GM18858 (cell line): ENCODE data around the gene ZSCAN1.
"Not testable (repeated sequence)": the region's sequence is repeated elsewhere in the genome, so short reads cannot be mapped to it uniquely, and the experiment has no call there.

Experiments used
- ATAC-seq: cut with Tn5 transposase; IDR thresholded peaks from one replicate; pipeline ENCODE4 v1.9.1; 2021; ENCODE audit not compliant: unreplicated experiment

The ZSCAN1 gene, protein sequence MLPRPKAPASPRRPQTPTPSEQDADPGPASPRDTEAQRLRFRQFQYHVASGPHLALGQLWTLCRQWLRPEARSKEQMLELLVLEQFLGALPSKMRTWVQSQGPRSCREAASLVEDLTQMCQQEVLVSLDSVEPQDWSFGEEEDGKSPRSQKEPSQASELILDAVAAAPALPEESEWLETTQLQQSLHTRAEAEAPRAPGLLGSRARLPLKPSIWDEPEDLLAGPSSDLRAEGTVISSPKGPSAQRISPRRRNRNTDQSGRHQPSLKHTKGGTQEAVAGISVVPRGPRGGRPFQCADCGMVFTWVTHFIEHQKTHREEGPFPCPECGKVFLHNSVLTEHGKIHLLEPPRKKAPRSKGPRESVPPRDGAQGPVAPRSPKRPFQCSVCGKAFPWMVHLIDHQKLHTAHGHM

DNA sequence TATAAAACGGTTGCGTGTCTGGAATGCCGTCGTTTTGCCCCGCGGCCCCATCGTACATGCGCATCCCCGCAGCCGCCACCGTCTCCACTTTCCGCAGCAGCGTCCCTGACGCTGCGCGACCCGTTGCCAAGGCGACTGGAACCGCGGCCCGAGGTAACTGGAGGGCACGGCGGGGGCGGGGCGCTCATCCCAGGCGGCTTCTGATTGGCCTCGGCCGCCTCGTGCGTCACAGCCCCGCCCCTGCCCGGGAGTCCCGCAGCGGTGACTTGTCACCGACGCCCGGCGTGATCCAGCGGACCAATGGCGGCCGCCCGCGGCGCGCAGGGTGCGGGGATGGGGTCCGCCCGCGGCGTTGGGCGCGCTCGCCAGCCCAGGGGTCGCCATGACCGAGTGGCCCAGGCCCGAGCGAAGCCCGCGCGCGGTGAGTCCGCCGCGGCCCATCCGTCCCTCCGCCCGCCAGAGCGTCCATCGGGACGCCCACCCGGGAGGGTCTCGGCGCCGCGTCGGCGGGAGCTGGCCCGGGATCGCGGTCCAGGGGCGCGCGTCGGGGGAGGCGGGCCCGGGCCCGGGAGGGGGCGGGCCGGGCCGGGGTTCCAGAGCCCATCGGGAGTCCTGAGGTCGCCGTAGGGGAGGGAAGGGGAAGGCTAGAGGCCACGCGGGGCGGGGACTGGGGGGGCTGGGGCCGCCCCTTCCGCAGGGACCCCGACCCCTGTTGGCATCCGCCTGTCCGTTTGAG lies at the start of gene ZSCAN1:
Gene ZSCAN1, plus strand, starts transcription at position 285 of the 736 bp plus-strand sequence. CDS start 3,812 bp downstream, outside the sequence.
- no peak for ATAC-seq

DNA sequence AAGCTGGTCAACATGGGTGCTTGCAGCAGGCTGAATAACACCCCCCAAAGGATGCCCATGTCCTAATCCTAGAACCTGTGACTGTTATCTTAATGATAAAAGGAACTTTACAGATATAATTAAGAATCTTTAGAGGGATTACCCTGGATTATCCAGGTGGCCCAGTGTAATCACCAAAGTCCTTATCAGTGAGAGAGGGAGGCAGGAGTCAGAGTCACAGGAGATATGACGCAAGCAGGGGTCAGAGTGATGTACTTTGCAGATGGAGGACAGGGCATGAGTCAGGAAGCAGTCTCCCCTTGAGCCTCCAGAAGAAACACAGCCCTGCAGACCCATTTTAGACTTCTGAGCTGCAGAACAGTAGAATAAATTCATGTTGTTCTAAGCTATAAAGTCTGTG lies 41.0 kb upstream of the ZSCAN1 start:
- ATAC-seq: no peak

DNA sequence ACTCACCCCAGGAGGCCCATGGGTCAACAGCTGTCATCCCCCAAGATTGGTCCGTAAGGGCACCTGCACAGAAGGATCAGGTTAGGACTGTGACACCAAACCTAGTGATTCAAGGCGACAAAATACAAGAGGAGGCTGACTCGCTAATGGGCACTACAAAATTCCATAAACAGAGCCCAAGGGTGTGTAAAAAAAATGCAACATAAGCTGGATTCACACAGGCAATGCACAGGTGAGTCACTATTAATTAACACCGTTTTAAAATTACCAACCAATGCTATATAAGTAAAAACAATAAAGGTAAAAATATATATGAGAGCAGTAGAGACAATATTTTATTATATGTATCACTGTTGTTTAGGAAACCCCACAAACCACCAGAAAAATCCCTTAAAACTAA lies 33.1 kb upstream of the ZSCAN1 start:
- ATAC-seq: no peak

DNA sequence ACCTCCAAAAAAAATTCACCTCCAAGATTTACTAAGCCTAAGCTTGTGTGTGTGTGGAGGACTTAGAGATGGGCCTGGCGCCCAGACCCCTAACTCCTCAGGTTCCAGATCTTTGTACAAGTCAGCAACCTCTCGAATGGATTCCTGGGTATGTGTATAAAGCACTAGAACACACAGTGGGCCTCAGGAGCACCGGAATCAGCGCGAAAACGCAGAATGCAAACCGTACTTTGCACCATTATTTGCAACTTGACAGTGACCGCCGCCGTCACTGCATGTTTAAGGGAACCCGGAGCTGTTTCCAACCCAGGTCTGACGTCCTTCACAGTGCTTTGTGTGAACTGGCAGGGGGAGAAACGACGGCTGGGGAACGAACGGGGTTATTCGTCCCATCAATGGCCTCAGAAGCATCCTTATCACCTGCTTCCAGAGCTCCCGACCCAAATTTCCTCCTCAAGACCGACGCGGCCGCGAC lies 31.9 kb upstream of the ZSCAN1 start:
- no peak for ATAC-seq

DNA sequence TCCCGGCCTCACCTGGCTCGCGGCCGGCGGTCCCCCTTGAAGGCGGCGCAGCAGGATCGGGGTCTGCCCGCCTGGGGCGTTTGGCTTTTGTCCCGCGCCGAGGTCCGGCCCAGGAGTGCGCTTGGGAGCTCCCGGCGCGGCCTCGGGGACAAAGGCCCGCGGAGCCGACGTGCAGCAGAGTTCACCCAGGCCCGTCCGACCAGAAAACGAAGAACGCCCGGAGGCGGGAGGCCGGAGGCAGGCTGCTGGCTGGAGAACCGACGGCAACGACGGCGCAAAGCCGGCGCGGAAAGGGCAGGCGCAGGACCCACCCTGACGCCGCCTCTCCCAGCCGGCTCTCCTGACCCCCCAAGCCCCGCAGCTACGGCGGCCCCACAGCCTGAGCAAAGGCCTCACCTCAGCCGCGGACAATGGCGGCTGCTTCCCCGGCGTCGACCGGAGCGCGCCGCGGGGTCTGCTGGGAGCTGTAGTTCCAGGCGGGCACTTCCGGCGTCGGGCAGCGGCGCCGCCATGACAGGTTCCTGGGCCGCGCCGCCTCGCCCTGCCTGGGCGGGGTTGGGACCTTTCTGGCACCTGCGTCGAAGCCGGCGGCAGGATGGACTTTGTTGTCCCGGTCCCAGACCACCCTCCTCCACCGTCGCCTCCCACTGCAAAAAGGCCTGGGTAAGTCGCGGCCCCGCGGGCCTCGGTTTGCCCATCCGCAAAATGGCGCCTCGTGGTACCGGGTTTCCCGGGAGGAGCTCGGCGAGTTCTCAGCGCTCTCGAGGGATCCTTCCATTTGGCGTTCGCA lies 31.2 kb upstream of the ZSCAN1 start, which contains the start of gene ZNF606:
Gene ZNF606, minus strand, starts transcription at position 437 of the 790 bp plus-strand sequence. CDS start 1,501 bp downstream, outside the sequence.
- ATAC-seq: peak; percentile 81

DNA sequence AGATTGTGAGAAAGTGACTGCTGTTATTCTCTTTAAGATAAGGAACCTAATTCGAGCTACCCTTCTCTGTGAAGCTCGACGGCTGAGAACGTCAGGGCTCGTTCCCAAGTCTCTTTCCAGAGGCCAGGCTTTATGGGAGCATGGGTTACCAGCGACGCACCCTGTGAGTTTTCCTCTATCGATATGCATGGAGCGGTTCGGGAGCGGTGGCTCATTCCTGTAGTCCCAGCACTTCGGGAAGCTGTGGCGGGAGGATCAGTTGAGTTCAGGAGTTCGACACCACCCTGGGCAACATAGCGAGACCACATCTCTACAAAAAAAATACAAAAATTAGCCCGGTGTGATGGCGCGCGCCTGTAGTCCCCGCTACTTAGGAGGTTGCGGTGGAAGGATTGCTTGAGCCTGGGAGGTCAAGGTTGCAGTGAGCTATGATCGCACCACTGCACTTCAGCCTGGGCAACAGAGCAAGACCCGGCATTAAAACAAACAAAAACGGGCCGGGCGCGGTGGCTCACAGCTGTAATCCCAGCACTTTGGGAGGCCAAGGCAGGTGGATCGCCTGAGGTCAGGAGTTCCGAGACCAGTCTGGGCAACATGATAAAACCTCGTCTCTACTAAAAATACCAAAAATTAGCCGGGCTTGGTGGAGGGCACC lies 30.5 kb upstream of the ZSCAN1 start:
- ATAC-seq: no peak

DNA sequence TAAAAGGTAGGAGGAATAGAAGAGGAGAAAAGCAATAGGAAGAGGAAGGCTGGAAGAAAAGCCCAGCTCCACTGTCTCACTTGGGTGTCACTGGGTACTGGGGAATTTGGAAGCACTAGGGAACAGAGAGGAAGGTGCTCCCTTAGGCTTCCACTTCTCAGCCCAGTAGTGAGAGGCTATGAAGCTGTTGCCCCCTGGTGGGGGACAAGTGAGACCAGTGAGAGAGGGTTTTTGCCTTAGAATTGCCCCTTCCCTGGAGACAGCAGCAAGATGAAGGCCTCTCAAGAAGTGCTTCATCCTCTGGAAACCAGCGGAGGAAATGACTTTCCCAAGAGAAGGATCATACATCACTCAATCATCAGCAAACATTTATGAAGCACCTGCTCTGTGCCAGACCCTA lies 26.5 kb upstream of the ZSCAN1 start:
- no peak for ATAC-seq

DNA sequence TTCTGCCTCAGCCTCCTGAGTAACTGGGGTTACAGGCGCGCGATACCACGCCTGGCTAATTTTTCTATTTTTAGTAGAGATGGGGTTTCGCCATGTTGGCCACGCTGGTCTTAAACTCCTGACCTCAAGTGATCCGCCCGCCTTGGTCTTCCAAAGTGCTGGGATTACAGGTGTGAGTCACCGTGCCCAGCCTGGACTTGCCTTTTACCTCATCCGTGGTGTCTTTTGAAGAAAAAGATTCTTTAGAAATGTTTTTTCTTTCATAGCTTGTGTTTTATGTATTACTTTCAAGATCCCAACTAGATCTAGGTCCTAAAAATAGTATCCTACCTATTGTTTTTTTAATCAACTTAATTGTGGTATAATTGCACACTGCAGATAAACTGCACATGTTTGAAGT lies 24.9 kb upstream of the ZSCAN1 start:
- not testable (repeated sequence) for ATAC-seq

DNA sequence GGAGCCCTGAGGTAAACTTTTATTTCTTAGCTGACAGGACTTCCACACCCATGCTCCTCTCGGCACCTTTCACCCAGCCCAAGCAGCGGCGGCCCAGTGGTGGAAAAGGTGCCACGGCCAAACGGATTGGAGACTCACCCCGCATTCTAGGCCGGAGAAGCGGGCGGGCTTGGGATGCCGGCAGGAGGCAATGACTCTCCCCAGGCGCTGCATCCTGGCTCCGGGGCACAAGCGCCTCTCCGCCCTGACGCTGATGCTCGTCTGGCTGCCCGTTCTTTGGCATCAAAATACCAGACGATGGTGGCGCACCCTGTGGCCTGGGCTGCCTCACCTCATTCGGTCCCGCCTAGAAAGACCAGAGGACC lies 24.5 kb upstream of the ZSCAN1 start:
- ATAC-seq: no peak

DNA sequence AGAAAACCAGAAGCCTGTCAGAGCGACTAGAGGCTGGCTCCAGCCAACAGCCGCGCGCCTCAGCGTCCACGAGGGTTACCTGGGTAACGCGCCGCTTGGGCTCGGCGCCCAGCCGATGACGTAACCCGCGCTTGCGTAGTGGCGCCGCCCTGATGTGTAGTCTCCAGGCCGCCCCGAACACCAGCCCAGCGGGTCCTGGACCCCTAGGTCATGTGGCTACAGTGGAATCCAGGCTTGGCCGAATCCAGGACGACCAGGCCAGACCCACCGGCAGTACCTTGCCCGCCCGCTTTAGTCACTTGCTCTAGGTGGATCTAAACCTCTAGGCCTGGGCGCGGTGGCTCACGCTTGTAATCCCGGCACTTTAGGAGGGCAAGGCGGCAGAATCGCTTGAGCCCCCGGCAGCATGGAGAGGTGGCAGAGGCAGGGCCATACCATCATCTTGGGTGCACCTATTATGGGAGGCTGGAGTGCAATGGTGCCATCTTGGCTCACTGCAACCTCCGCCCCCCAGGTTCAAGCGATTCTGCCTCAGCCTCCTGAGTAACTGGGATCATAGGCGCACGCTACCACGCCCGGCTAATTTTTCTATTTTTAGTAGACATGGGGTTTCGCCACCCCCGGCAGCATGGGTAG lies 24.0 kb upstream of the ZSCAN1 start:
- peak; percentile 81 for ATAC-seq

DNA sequence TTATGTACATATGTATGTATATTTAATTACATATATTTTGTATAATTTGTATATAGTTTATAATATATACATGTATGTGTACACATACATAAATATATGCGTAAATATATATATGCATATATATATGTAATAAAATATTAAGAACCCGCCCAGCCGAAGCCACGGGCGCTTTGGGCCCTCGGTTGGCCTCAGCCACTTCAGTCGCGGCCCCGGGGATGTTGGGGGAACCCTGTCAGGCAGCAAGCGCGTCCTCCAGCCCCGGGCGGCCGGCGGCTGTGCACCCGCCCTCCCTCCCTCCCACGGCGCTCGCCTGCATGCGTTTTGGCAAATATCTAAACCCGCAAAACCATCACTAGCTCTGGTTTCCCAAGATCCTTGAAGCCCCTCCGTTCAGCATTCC lies 23.3 kb upstream of the ZSCAN1 start:
- no peak for ATAC-seq

DNA sequence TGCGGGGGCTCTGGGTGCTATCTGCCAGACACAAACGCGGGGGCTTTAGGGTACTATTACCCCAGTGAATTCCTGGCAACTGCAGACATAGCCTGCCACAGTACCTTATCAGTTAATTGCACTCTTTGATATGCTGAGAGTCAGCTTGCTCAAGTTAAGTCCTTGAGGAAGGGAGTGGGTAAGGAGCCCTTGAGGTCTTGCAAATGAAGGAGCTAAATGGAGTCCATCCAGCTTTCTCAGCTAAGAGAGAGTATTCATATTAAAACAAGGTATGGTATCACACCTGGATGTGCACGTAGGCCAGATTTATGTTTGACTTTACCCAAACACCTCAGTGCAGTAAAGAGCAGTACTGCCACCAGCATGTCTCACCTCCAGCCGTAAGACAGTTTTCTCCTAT lies 19.7 kb upstream of the ZSCAN1 start:
- ATAC-seq: no peak

DNA sequence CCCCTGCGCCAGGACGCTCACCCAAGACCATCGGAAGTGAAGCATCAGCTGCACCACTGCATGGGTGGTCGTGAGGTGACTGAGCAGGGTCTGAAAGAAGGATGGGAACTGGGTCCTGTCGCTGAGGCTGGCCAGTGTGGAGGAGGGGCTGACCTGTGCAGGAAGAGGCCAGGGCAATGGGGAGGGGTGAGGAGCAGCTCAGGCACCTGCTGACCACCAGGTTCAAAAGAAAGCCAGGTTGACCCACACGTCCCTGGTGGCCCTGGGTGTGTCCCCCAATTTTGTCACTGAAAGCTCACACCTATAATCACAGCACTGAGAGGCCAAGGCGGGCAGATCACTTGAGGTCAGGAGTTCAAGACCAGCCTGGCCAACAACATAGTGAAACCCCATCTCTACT lies 13.7 kb upstream of the ZSCAN1 start:
- ATAC-seq: no peak

DNA sequence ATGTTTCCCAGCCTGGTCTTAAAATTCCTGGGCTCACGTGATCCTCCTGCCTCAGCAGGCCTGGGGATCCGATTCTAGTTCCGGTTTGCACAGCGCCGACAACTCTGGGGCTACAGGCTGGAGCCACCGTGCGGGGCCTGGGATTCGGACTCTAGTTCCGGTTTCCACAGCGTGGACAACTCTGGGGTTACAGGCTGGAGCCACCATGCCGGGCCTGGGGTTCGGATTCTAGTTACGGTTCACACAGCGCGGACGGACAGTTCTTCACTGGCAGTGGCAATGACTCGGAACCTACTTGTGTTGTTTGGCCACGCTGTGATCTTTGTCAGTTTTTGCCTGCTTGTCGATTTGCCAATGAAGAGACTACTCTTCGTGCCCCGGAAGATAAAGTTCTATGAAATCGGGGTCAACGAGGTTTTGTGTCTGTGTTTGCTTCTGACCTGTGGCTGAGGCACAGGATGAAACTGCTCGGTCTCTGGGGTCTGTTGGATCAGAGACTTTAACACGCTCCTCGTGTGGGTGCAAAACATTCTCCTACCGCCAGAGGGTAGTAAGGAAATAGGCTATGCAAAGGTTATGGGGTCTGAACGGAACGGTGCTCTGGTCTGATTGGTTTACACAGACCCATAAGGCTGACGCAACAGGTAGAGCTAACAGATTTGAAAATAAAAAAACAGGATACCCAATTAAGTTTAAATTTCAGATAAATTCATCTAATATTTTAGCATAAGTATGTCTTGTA lies 12.1 kb upstream of the ZSCAN1 start:
- ATAC-seq: no peak

DNA sequence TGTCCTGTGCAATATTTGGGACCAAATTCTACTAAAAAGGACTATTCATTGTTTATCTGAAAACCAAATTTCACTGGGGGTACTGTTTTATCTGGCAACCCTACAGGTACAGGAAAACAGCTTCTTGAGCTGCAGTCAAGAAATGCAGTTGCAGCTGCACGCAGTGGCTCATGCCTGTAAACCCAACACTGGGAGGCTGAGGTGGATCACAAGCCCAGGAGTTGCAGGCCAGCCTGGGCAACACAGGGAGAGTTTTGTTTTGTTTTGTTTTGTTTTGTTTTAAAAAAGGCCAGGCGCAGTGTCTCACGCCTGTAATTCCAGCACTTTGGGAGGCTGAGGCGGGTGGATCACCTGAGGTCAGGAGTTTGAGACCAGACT lies 11.6 kb upstream of the ZSCAN1 start:
- no peak for ATAC-seq

DNA sequence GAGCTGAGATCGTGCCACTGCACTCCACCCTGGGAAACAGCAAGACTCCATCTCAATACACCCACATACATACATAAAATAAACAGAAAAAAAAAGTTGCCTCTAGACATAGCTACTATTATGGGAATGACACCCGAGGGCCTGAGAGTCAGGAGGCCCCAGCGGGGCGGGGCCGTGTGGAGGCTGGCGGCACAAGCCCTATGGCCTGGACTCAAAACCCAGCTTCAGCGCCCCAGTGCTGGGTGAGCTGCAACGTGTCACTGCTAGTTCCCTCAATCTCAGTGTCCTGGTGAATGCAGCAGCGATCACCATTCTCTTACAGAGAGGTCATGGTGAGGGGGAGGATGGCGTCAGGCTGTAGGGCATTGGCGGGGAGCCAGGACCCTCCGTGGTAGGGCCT lies 9.2 kb upstream of the ZSCAN1 start:
- no peak for ATAC-seq

DNA sequence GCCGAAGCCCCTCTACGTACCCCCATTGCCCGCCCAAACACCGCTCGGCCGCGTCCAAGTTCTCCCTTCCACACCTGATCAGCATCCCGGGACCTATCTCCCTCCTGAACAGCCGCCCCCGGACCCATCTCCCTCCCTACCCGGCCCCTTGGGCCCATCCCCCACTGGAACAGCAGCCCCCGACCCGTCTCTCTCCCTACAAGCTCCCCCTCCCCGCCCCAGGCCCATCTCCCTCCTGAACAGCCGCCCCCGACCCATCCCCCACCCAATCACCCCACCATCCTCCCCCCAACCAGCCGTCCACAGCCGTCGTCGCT lies 610 bp downstream of the ZSCAN1 start:
- ATAC-seq: no peak

DNA sequence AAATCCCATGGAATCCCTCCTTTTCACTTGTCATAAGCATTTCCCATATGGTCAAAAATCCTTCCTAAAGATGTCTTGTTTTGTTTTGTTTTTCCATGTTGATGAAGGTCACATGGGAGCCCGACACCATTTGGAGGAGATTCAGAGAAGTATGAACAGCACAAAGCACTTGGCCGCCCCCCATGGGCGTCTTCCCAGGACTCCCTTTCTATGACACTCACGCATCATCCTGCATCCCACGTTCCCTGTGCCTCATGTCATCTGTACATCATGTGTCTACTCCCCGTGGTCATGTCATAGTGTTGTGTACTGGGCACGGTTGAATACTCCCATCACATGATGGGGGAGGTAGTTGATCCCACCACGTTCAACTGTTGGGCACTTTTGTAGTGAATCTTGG lies 2.0 kb downstream of the ZSCAN1 start:
- ATAC-seq: no peak

DNA sequence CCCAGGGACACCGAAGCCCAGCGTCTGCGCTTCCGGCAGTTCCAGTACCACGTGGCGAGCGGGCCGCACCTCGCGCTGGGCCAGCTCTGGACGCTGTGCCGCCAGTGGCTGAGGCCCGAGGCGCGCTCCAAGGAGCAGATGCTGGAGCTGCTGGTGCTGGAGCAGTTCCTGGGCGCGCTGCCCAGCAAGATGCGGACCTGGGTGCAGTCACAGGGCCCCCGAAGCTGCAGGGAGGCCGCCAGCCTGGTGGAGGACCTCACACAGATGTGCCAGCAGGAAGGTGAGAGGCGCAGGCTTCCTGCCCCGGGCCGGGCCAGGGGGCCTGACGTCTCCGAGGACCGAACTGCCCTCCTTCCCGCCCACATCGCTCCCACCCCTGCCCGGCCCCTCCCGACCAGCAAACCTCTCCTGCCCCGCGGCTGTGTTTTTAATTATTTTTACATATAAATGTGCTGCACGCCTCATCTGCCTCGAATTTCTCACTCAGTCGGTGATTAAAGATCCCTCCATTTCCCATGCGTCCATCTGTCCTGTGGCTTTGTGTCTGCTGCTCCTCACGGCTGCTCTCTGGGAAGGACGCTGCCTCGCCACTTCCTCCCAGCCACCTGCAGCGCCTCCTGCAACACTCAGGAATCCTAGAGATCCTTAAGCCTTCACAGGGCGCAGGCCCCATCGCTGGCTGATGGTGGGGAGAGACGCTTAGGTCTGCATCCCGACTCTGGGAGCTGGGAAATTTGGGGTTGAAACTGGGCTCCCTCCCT lies 4.3 kb downstream of the ZSCAN1 start:
- no peak for ATAC-seq
